C4-2B (cell line): Measurements from ENCODE around the gene REV1.

ENCODE experiments used
- CTCF ChIP-seq: fragments of 450-650 bp; conservative IDR thresholded peaks from 2 replicates; pipeline ENCODE4 v1.5.1; 2017; ENCODE audit warnings: mild to moderate bottlenecking
- ZFX ChIP-seq: fragments of 450-650 bp; IDR thresholded peaks from 2 replicates; pipeline ENCODE4 v1.6.1; 2017

GRCh38 chr2:99377879-99378278, 111.9 kb downstream of the REV1 start:
- TF ChIP-seq CTCF (no peak), ZFX (no peak)
